HepG2 (cell line): ENCODE results near the gene CHMP5. TPM values are rescaled to one million over a fixed set of nuclear protein-coding genes. Genes with fewer than 3 reads are reported as not detected.

ENCODE experiments used
- AHR ChIP-seq: IDR thresholded peaks from 2 replicates; pipeline ENCODE4 v1.6.1; 2018; ENCODE audit warnings: missing genetic modification reagents, missing compliant biosample characterization
- ARNTL ChIP-seq: sonication (generic); formaldehyde crosslinking; IDR thresholded peaks from 2 replicates; pipeline ENCODE4 v1.4.0; 2020; ENCODE audit warnings: mild to moderate bottlenecking, missing genetic modification reagents
- CEBPG ChIP-seq: IDR thresholded peaks from 2 replicates; pipeline ENCODE4 v1.6.1; 2016
- GABPB1 ChIP-seq: IDR thresholded peaks from 2 replicates; pipeline ENCODE4 v1.6.1; 2016; ENCODE audit warnings: mild to moderate bottlenecking, missing genetic modification reagents, moderate library complexity, missing compliant biosample characterization
- GATA4 ChIP-seq: sonication (generic); IDR thresholded peaks from 2 replicates; pipeline ENCODE4 v1.6.1; 2016; ENCODE audit warnings: antibody characterized with exemption, low read depth, borderline replicate concordance
- GFI1 ChIP-seq: sonication (generic); formaldehyde crosslinking; IDR thresholded peaks from 2 replicates; pipeline ENCODE4 v1.5.0; 2020; ENCODE audit warnings: missing genetic modification reagents, mild to moderate bottlenecking, borderline replicate concordance
- HOXD1 ChIP-seq: sonication (generic); formaldehyde crosslinking; IDR thresholded peaks from 2 replicates; pipeline ENCODE4 v1.5.0; 2020; ENCODE audit warnings: missing genetic modification reagents
- KLF12 ChIP-seq: sonication (generic); formaldehyde crosslinking; IDR thresholded peaks from 2 replicates; pipeline ENCODE4 v1.4.0; 2020; ENCODE audit warnings: missing genetic modification reagents, borderline replicate concordance
- KLF16 ChIP-seq, 2 experiments: sonication (generic) in 1 of 2; formaldehyde crosslinking in 1 of 2; IDR thresholded peaks; 2 replicates each; pipeline versions ENCODE4 v1.6.1 to v1.8.0; 2016 to 2023; ENCODE audit warnings: missing genetic modification reagents in 2 of 2, missing compliant biosample characterization in 1 of 2
- MAF1 ChIP-seq: sonication (generic); formaldehyde crosslinking; IDR thresholded peaks from 2 replicates; pipeline ENCODE4 v1.5.0; 2020; ENCODE audit warnings: missing genetic modification reagents, borderline replicate concordance
- MED8 ChIP-seq: sonication (generic); formaldehyde crosslinking; IDR thresholded peaks from 2 replicates; pipeline ENCODE4 v1.8.1; 2023; ENCODE audit warnings: mild to moderate bottlenecking, missing genetic modification reagents; ENCODE audit not compliant: insufficient replicate concordance
- NFE2L2 ChIP-seq: fragments of 150-350 bp; IDR thresholded peaks from 2 replicates; pipeline ENCODE4 v1.6.1; 2014; ENCODE audit warnings: low read length
- NFYC ChIP-seq: IDR thresholded peaks from 2 replicates; pipeline ENCODE4 v1.6.1; 2016; ENCODE audit warnings: missing genetic modification reagents, missing compliant biosample characterization
- PITX1 ChIP-seq: sonication (generic); formaldehyde crosslinking; IDR thresholded peaks from 2 replicates; pipeline ENCODE4 v1.5.1; 2020; ENCODE audit warnings: mild to moderate bottlenecking, missing genetic modification reagents
- RFX5 ChIP-seq: IDR thresholded peaks from 2 replicates; pipeline ENCODE4 v1.6.1; 2011; ENCODE audit warnings: low read depth, low read length, improper control_type of control experiment
- SAP130 ChIP-seq: IDR thresholded peaks from 2 replicates; pipeline ENCODE4 v1.6.1; 2016; ENCODE audit warnings: low read depth
- SMARCC2 ChIP-seq: fragments of 450-650 bp; IDR thresholded peaks from 2 replicates; pipeline ENCODE4 v1.6.1; 2017; ENCODE audit warnings: antibody characterized with exemption, mild to moderate bottlenecking
- SMARCE1 ChIP-seq: fragments of 450-650 bp; IDR thresholded peaks from 2 replicates; pipeline ENCODE4 v1.6.1; 2017; ENCODE audit warnings: borderline replicate concordance
- SP4 ChIP-seq: sonication (generic); formaldehyde crosslinking; IDR thresholded peaks from 2 replicates; pipeline ENCODE4 v1.8.1; 2023; ENCODE audit warnings: mild to moderate bottlenecking, missing genetic modification reagents
- XBP1 ChIP-seq: sonication (generic); formaldehyde crosslinking; IDR thresholded peaks from 2 replicates; pipeline ENCODE4 v1.5.0; 2020; ENCODE audit warnings: missing genetic modification reagents
- ZKSCAN8 ChIP-seq: IDR thresholded peaks from 2 replicates; pipeline ENCODE4 v1.6.1; 2016; ENCODE audit warnings: borderline replicate concordance, missing genetic modification reagents, missing compliant biosample characterization
- ZNF10 ChIP-seq: sonication (generic); formaldehyde crosslinking; IDR thresholded peaks from 2 replicates; pipeline ENCODE4 v1.4.0; 2020; ENCODE audit warnings: mild to moderate bottlenecking, low read depth, missing genetic modification reagents, borderline replicate concordance
- ZNF329 ChIP-seq: sonication (generic); formaldehyde crosslinking; IDR thresholded peaks from 2 replicates; pipeline ENCODE4 v1.9.0; 2021; ENCODE audit warnings: low read depth, mild to moderate bottlenecking, missing genetic modification reagents
- ZNF484 ChIP-seq: sonication (generic); formaldehyde crosslinking; IDR thresholded peaks from 2 replicates; pipeline ENCODE4 v1.5.1; 2020; ENCODE audit warnings: mild to moderate bottlenecking, low read depth, missing genetic modification reagents, borderline replicate concordance
- ZNF510 ChIP-seq: sonication (generic); formaldehyde crosslinking; IDR thresholded peaks from 2 replicates; pipeline ENCODE4 v1.4.0; 2020; ENCODE audit warnings: low read depth, mild to moderate bottlenecking, missing genetic modification reagents
- ZNF652 ChIP-seq: IDR thresholded peaks from 2 replicates; pipeline ENCODE4 v1.6.1; 2016; ENCODE audit warnings: low read depth, borderline replicate concordance
- ZNF768 ChIP-seq: sonication (generic); formaldehyde crosslinking; IDR thresholded peaks from 2 replicates; pipeline ENCODE4 v1.4.0; 2020; ENCODE audit warnings: missing genetic modification reagents
- polyA plus RNA-seq, 8 experiments: library from polyadenylated mRNA; depleted of rRNA in 3 of 8; stranded (reverse) in 7 of 8; unstranded in 1 of 8; fragments of >200 nt; fragmentation: Illumina TruSeq in 4 of 8; extraction: Trizol in 4 of 8; gene quantifications; 2 replicates each; pipeline versions ENCODE4 v1.2.1 to v1.2.3, GENCODE V29; 2011 to 2016; ENCODE audit warnings: low read depth in 4 of 8, missing spikeins in 1 of 8, mixed read lengths in 1 of 8; ENCODE audit not compliant: insufficient read depth in 1 of 8
- total RNA-seq, 5 experiments: library from RNA; depleted of rRNA; stranded (reverse); fragments of >200 nt; fragmentation: Illumina TruSeq; extraction: Trizol; gene quantifications; 2 replicates each; pipeline ENCODE4 v1.2.3, GENCODE V29; 2016; ENCODE audit warnings: low read depth in 1 of 5
- TF ChIP-seq, protein P1 (sequence below): sonication (generic); formaldehyde crosslinking; IDR thresholded peaks from 2 replicates; pipeline ENCODE4 v1.4.0; 2020; ENCODE audit warnings: missing genetic modification reagents

Gene CHMP5
- total and polyA plus RNA-seq, 2 of the 13 experiments (the other 11 are each of a cell fraction or from before 2014, with no cell fraction given) = 46.0 to 57.3 TPM

GRCh38 chr9:33290247-33291030, 25.6 kb downstream of the CHMP5 start, which contains the start of gene NFX1 (continued):
- TF ChIP-seq GATA4 (peak; percentile 39; the same call in 1 of the 2 replicates), NFE2L2 (no peak), MED8 (CRISPR knock-in tag) (peak; percentile 95), NFYC (CRISPR knock-in tag) (peak; percentile 70), GABPB1 (CRISPR knock-in tag) (peak; percentile 99), SMARCE1 (no peak), SMARCC2 (no peak), AHR (CRISPR knock-in tag) (no peak), SAP130 (peak; percentile 99), ZNF510 (0 out of 2 replicates have a peak, but pooled peaks have one; percentile 28), KLF12 (CRISPR knock-in tag) (no peak), KLF16 (CRISPR knock-in tag; IDR thresholded peaks at IDR 0.05) (peak in 1 of 2 experiments; percentile 90; a peak in 2 of 4 replicates), ZNF652 (CRISPR knock-in tag) (no peak; the same call in 1 of the 2 replicates), ZNF768 (CRISPR knock-in tag) (peak; percentile 49; the same call in 1 of the 2 replicates), CEBPG (CRISPR knock-in tag) (peak; percentile 97), ZNF484 (CRISPR knock-in tag) (no peak; the same call in none of the 2 replicates), XBP1 (CRISPR knock-in tag) (0 out of 2 replicates have a peak, but pooled peaks have one; percentile 50), ZKSCAN8 (CRISPR knock-in tag) (no peak), SP4 (CRISPR knock-in tag) (peak; percentile 79), MAF1 (CRISPR knock-in tag) (peak; percentile 66; the same call in 1 of the 2 replicates), HOXD1 (peak; percentile 51), PITX1 (peak; percentile 58), ARNTL (CRISPR knock-in tag) (peak; percentile 97), ZNF329 (peak; percentile 93), RFX5 (peak; percentile 82), GFI1 (CRISPR knock-in tag) (peak; percentile 67; the same call in 1 of the 2 replicates), ZNF10 (CRISPR knock-in tag) (no peak)
- TF ChIP-seq, protein P1, sequence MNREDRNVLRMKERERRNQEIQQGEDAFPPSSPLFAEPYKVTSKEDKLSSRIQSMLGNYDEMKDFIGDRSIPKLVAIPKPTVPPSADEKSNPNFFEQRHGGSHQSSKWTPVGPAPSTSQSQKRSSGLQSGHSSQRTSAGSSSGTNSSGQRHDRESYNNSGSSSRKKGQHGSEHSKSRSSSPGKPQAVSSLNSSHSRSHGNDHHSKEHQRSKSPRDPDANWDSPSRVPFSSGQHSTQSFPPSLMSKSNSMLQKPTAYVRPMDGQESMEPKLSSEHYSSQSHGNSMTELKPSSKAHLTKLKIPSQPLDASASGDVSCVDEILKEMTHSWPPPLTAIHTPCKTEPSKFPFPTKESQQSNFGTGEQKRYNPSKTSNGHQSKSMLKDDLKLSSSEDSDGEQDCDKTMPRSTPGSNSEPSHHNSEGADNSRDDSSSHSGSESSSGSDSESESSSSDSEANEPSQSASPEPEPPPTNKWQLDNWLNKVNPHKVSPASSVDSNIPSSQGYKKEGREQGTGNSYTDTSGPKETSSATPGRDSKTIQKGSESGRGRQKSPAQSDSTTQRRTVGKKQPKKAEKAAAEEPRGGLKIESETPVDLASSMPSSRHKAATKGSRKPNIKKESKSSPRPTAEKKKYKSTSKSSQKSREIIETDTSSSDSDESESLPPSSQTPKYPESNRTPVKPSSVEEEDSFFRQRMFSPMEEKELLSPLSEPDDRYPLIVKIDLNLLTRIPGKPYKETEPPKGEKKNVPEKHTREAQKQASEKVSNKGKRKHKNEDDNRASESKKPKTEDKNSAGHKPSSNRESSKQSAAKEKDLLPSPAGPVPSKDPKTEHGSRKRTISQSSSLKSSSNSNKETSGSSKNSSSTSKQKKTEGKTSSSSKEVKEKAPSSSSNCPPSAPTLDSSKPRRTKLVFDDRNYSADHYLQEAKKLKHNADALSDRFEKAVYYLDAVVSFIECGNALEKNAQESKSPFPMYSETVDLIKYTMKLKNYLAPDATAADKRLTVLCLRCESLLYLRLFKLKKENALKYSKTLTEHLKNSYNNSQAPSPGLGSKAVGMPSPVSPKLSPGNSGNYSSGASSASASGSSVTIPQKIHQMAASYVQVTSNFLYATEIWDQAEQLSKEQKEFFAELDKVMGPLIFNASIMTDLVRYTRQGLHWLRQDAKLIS = 0 out of 2 replicates have a peak, but pooled peaks have one; percentile 52
